Keratinocyte (primary cell): Measurements from ENCODE around the gene PHPT1. TPM values are rescaled to one million over a fixed set of nuclear protein-coding genes. Genes with fewer than 3 reads are reported as not detected.

Experiments used
- DNase-seq: peaks from one replicate; pipeline ENCODE4 v3.0.0-alpha.2; 2011; ENCODE audit warnings: low read depth, missing footprints, low spot score
- FAIRE-seq: peaks from 2 replicates; lab custom pipeline; 2011; peaks lifted over from hg19 to GRCh38; lab: Jason Lieb, UNC
- H2AFZ ChIP-seq: 2 replicates; pipeline ENCODE4 v1.6.0; 2012; ENCODE audit warnings: low read length, control low read depth, inconsistent platforms; ENCODE audit not compliant: control insufficient read depth
- H3K27ac ChIP-seq: 2 replicates; pipeline ENCODE4 v1.5.1; 2011; ENCODE audit warnings: low read length; ENCODE audit not compliant: control insufficient read depth, insufficient read depth
- H3K27me3 ChIP-seq: 3 replicates; pipeline ENCODE4 v1.6.0; 2011; ENCODE audit warnings: low read length; ENCODE audit not compliant: control insufficient read depth, insufficient read depth; ENCODE audit errors: extremely low read depth
- H3K36me3 ChIP-seq, 2 experiments: 2 replicates in 1 of 2; 3 replicates in 1 of 2; pipeline ENCODE4 v1.5.1; 2011; ENCODE audit warnings: low read length in 2 of 2, mild to moderate bottlenecking in 1 of 2; ENCODE audit not compliant: control insufficient read depth in 2 of 2, insufficient read depth in 2 of 2; ENCODE audit errors: extremely low read depth in 1 of 2
- H3K4me1 ChIP-seq: 3 replicates; pipeline ENCODE4 v1.5.1; 2011; ENCODE audit warnings: low read length; ENCODE audit not compliant: control insufficient read depth, insufficient read depth; ENCODE audit errors: extremely low read depth
- H3K4me2 ChIP-seq: 3 replicates; pipeline ENCODE4 v1.6.0; 2011; ENCODE audit warnings: low read depth, low read length; ENCODE audit not compliant: control insufficient read depth, insufficient read depth; ENCODE audit errors: extremely low read depth
- H3K4me3 ChIP-seq, 3 experiments: fragments of 200-600 bp in 1 of 3; sonication (generic) in 1 of 3; 2 replicates in 2 of 3; 3 replicates in 1 of 3; pipeline ENCODE4 v1.5.1; 2011 to 2016; ENCODE audit warnings: low read length in 3 of 3, mild to moderate bottlenecking in 3 of 3, control low read depth in 2 of 3, inconsistent platforms in 1 of 3, low read depth in 1 of 3, mixed read lengths in 1 of 3, mixed run types in 1 of 3, moderate library complexity in 1 of 3; ENCODE audit not compliant: control insufficient read depth in 2 of 3, insufficient read depth in 2 of 3; ENCODE audit errors: extremely low read depth in 1 of 3
- H3K79me2 ChIP-seq: 2 replicates; pipeline ENCODE4 v1.6.0; 2012; ENCODE audit warnings: low read length; ENCODE audit not compliant: control insufficient read depth, insufficient read depth
- H3K9ac ChIP-seq: 3 replicates; pipeline ENCODE4 v1.6.0; 2011; ENCODE audit warnings: low read length; ENCODE audit not compliant: control insufficient read depth, insufficient read depth; ENCODE audit errors: extremely low read depth
- H3K9me1 ChIP-seq: 3 replicates; pipeline ENCODE4 v1.6.0; 2011; ENCODE audit warnings: low read length; ENCODE audit not compliant: control insufficient read depth, insufficient read depth; ENCODE audit errors: extremely low read depth
- H3K9me3 ChIP-seq: 2 replicates; pipeline ENCODE4 v1.5.1; 2012; ENCODE audit warnings: low read depth, low read length; ENCODE audit not compliant: control insufficient read depth
- H4K20me1 ChIP-seq: 3 replicates; pipeline ENCODE4 v1.6.0; 2011; ENCODE audit warnings: low read length; ENCODE audit not compliant: control insufficient read depth, insufficient read depth; ENCODE audit errors: extremely low read depth
- EZH2 ChIP-seq: IDR thresholded peaks from one replicate; pipeline ENCODE4 v1.6.1; 2012; ENCODE audit warnings: inconsistent platforms, mild to moderate bottlenecking, low read length, moderate library complexity
- dilution Hi-C: fragments of 300-500 bp; cut with MboI; formaldehyde crosslinking; loops from one replicate; pipeline ENCODE4 v1.7.0; 2020; ENCODE audit warnings: low sequenced_read_pairs; ENCODE audit not compliant: extremely low pct_ligation_motif_present
- polyA plus RNA-seq, 5 experiments: library from polyadenylated mRNA; depleted of rRNA in 3 of 5; stranded (reverse) in 3 of 5; stranded (forward) in 1 of 5; unstranded in 1 of 5; fragments of >200 nt; gene quantifications; 1 replicate in 1 of 5; 2 replicates in 3 of 5; 3 replicates in 1 of 5; pipeline versions ENCODE4 v1.2.1 to v1.2.3, GENCODE V29; 2011 to 2012; ENCODE audit warnings: missing spikeins in 2 of 5, low read depth in 1 of 5, low replicate concordance in 1 of 5
- TF ChIP-seq, protein P1 (sequence below), 3 experiments: IDR thresholded peaks in 1 of 3; conservative IDR thresholded peaks in 1 of 3; optimal IDR thresholded peaks in 1 of 3; 2 replicates in 2 of 3; 3 replicates in 1 of 3; pipeline versions ENCODE3 to v1.5.1; 2011; ENCODE audit warnings: low read length in 3 of 3, mild to moderate bottlenecking in 3 of 3, moderate library complexity in 2 of 3, control low read depth in 1 of 3, inconsistent platforms in 1 of 3; ENCODE audit not compliant: insufficient read depth in 2 of 3; ENCODE audit errors: extremely low read depth in 1 of 3

Gene PHPT1
- polyA plus RNA-seq, 1 donor (not counting 4 experiments of a cell fraction or from before 2014, with no cell fraction given), result 68.8 TPM

DNA sequence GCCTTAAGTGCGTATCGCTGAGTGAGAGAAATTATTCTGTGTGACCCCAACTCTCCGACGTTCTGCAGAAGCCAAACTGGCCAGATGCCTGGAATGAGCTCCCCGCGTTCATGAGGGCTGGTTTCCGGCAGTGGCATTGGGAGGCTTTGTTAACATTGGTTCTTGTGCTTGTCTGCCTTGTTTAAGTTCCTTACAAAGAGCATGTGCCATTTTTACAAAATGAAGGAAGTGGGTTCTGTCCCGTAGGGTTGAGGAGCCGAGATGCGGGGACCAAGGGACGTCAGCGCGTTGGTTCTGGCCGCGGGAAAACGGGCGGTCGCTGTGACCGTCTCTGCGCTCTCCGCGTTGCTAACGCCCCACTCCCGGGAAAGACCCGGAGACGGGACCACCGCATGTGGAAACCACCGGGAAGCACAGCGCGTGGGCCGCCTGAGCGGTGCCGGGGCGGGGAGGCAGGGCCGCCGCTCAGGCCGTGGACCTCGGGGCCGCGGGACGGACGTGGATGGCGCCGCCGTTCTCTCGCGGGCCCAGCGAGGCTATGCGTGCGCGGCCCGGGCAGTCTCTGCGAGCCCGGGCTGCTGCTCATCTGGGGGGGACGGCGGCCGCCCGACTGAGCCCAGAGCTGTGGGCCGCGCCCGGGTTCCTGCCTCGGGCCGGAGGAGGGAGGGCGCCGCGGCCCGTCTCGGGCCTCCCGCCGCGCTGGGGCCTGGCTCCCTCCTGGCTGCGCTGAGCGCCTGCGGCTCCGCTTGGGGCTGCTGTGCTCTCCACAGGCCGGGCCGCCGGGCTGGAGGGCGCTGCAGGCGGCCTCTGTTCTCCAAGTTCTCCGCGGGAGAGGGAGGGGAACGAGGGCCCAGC is 28.0 kb upstream of the PHPT1 start:
- DNase-seq, result no peak
- no peaks in the 10 kb centered on the region for H3K4me1 ChIP-seq
- peak overlapping the region; percentile 54 for H3K4me2 ChIP-seq
- no peaks in the 10 kb centered on the region for H3K9me1 ChIP-seq
- no peak for FAIRE-seq
- H3K36me3 ChIP-seq, result peaks cover 5 to 11% of the 10 kb centered on the region in 2 experiments
- no peaks in the 10 kb centered on the region for H3K9me3 ChIP-seq
- H3K79me2 ChIP-seq, result peaks cover 18% of the 10 kb centered on the region
- H3K27me3 ChIP-seq, result no peaks in the 10 kb centered on the region
- H4K20me1 ChIP-seq, result no peaks in the 10 kb centered on the region
- no peak overlapping the region for H3K9ac ChIP-seq
- no peak overlapping the region for H2AFZ ChIP-seq
- no peak overlapping the region for H3K27ac ChIP-seq
- dilution Hi-C loops, result loop anchor here (25.0 kb wide), 1 partner anchor 116 kb away; the partner anchor contains the start of genes C8G and FBXW5
- no peak overlapping the region for H3K4me3 ChIP-seq
- TF ChIP-seq, protein P1, sequence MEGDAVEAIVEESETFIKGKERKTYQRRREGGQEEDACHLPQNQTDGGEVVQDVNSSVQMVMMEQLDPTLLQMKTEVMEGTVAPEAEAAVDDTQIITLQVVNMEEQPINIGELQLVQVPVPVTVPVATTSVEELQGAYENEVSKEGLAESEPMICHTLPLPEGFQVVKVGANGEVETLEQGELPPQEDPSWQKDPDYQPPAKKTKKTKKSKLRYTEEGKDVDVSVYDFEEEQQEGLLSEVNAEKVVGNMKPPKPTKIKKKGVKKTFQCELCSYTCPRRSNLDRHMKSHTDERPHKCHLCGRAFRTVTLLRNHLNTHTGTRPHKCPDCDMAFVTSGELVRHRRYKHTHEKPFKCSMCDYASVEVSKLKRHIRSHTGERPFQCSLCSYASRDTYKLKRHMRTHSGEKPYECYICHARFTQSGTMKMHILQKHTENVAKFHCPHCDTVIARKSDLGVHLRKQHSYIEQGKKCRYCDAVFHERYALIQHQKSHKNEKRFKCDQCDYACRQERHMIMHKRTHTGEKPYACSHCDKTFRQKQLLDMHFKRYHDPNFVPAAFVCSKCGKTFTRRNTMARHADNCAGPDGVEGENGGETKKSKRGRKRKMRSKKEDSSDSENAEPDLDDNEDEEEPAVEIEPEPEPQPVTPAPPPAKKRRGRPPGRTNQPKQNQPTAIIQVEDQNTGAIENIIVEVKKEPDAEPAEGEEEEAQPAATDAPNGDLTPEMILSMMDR (optimal IDR thresholded peaks at IDR 0.05 in 1 of 3, IDR thresholded peaks at IDR 0.05 in 1 of 3, conservative IDR thresholded peaks at IDR 0.05 in 1 of 3; ENCODE audit: extremely low read depth in 1 of 3, insufficient read depth in 2 of 3, low read length in 3 of 3), result no peak
- no peak for TF ChIP-seq EZH2

DNA sequence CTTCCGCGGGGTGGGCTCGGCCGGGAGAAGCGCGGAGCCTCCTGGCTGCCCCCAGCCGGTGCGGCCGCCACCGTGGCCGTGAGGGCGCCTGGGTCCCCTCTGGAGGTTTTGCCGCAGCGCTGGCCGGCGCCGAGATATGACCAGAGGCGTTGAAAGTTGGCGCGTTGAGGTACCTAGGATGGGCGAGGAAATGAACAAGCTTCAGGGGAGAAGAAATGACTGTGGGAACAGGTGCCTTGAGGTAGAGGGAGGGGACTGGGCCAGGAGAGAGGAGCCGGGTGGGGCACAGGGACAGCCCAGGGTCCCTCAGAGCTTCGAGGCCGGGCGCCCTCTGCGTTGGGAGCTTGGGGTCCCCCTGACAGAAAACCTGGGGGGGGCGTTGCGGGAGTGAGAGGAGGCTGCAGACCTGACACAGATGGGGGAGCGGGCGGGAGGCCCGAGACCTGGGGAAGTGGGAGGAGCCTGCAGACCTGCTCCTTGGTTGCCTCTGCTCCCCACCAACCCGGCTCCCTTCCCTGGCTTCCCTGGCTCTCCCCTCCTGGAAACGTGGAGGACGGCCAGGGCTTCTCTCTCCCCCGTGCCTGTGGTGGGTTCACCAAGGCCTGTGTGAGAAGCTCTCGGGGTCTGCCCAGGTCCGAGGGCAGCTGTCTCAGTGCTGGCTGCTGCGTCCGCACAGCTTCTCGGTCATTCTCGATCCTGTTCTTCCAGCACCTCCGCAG is 27.2 kb upstream of the PHPT1 start:
- no peak overlapping the region for H3K27ac ChIP-seq
- H3K4me2 ChIP-seq, result no peak overlapping the region
- H3K9me1 ChIP-seq, result no peaks in the 10 kb centered on the region
- no peak overlapping the region for H2AFZ ChIP-seq
- H3K4me1 ChIP-seq, result no peaks in the 10 kb centered on the region
- TF ChIP-seq, protein P1 (optimal IDR thresholded peaks at IDR 0.05 in 1 of 3, IDR thresholded peaks at IDR 0.05 in 1 of 3, conservative IDR thresholded peaks at IDR 0.05 in 1 of 3; ENCODE audit: extremely low read depth in 1 of 3, insufficient read depth in 2 of 3, low read length in 3 of 3), result no peak
- TF ChIP-seq EZH2, result no peak
- peaks cover 5 to 14% of the 10 kb centered on the region in 2 experiments for H3K36me3 ChIP-seq
- DNase-seq (no peak), FAIRE-seq (no peak)
- H3K79me2 ChIP-seq, result peaks cover 18% of the 10 kb centered on the region
- no peaks in the 10 kb centered on the region for H3K27me3 ChIP-seq
- no peak overlapping the region for H3K4me3 ChIP-seq
- no peaks in the 10 kb centered on the region for H4K20me1 ChIP-seq
- H3K9ac ChIP-seq, result no peak overlapping the region
- dilution Hi-C loops, result loop anchor here (25.0 kb wide), 1 partner anchor 115 kb away; the partner anchor contains the start of genes C8G and FBXW5
- H3K9me3 ChIP-seq, result no peaks in the 10 kb centered on the region
